Osteocyte (in vitro differentiated cells): ENCODE data around the gene FAM228B. TPM values are rescaled to one million over a fixed set of nuclear protein-coding genes. Genes with fewer than 3 reads are reported as not detected.

Experiments used
- DNase-seq: peaks from one replicate; pipeline ENCODE4 v3.0.0; 2021; ENCODE audit warnings: mixed read lengths; ENCODE audit not compliant: unreplicated experiment; ENCODE audit errors: extremely low spot score
- H3K27ac Mint-ChIP-seq: one replicate; pipeline ENCODE4 v1.8.0; 2021; ENCODE audit warnings: mild to moderate bottlenecking, mixed read lengths; ENCODE audit not compliant: unreplicated experiment
- H3K27me3 Mint-ChIP-seq: one replicate; pipeline ENCODE4 v1.8.0; 2021; ENCODE audit warnings: mixed read lengths; ENCODE audit not compliant: unreplicated experiment
- H3K36me3 Mint-ChIP-seq: one replicate; pipeline ENCODE4 v1.8.0; 2021; ENCODE audit warnings: mixed read lengths; ENCODE audit not compliant: unreplicated experiment
- H3K4me1 Mint-ChIP-seq: one replicate; pipeline ENCODE4 v1.8.0; 2021; ENCODE audit warnings: mixed read lengths; ENCODE audit not compliant: unreplicated experiment
- H3K4me3 Mint-ChIP-seq: one replicate; pipeline ENCODE4 v1.8.0; 2021; ENCODE audit warnings: mild to moderate bottlenecking, moderate library complexity, mixed read lengths; ENCODE audit not compliant: unreplicated experiment
- H3K9me3 Mint-ChIP-seq: one replicate; pipeline ENCODE4 v1.8.0; 2021; ENCODE audit warnings: mixed read lengths; ENCODE audit not compliant: unreplicated experiment
- CTCF ChIP-seq: fragments of 200-600 bp; sonication (generic); IDR thresholded peaks from 2 replicates; pipeline ENCODE4 v1.5.0; 2021; ENCODE audit warnings: antibody characterized with exemption, mild to moderate bottlenecking, moderate library complexity
- total RNA-seq: library from RNA; stranded (reverse); gene quantifications from 2 replicates; pipeline ENCODE4 v1.2.1, GENCODE V29; 2021

FAM228B gene
- total RNA-seq, 1 donor from 2014 or later, result 19.5 TPM

GRCh38 chr2:24206714-24207113, 83.4 kb downstream of the FAM228B start:
- H3K36me3 Mint-ChIP-seq, result peaks cover 57% of the 10 kb centered on the region
- no peak overlapping the region for H3K4me3 Mint-ChIP-seq
- peak; percentile 53 for DNase-seq
- no peaks in the 10 kb centered on the region for H3K27me3 Mint-ChIP-seq
- TF ChIP-seq CTCF, result no peak
- H3K4me1 Mint-ChIP-seq, result peaks cover 9% of the 10 kb centered on the region
- H3K27ac Mint-ChIP-seq, result no peak overlapping the region
- H3K9me3 Mint-ChIP-seq, result no peaks in the 10 kb centered on the region

- Mint-ChIP-seq H3K4me3 (no peak overlapping the region), H3K36me3 (peaks cover 58% of the 10 kb centered on the region), H3K27me3 (no peaks in the 10 kb centered on the region), H3K27ac (no peak overlapping the region), H3K4me1 (peaks cover 9% of the 10 kb centered on the region), H3K9me3 (no peaks in the 10 kb centered on the region)
- DNase-seq, result peak; percentile 80
- no peak for TF ChIP-seq CTCF
Measured at GRCh38 chr2:24207359-24207758, 84.1 kb downstream of the FAM228B start.

GRCh38 chr2:24208490-24208889, 85.2 kb downstream of the FAM228B start:
- H3K4me3 Mint-ChIP-seq, result no peak overlapping the region
- peaks cover 54% of the 10 kb centered on the region for H3K36me3 Mint-ChIP-seq
- H3K4me1 Mint-ChIP-seq, result peaks cover 9% of the 10 kb centered on the region
- no peak for TF ChIP-seq CTCF
- no peaks in the 10 kb centered on the region for H3K9me3 Mint-ChIP-seq
- H3K27me3 Mint-ChIP-seq, result no peaks in the 10 kb centered on the region
- peak overlapping the region; percentile 9 for H3K27ac Mint-ChIP-seq
- DNase-seq, result no peak

GRCh38 chr2:24209389-24210105, 86.3 kb downstream of the FAM228B start:
- H3K4me3 Mint-ChIP-seq, result no peak overlapping the region
- TF ChIP-seq CTCF, result no peak
- peaks cover 44% of the 10 kb centered on the region for H3K36me3 Mint-ChIP-seq
- H3K27ac Mint-ChIP-seq, result peak overlapping the region; percentile 70
- no peaks in the 10 kb centered on the region for H3K9me3 Mint-ChIP-seq
- H3K4me1 Mint-ChIP-seq, result peaks cover 9% of the 10 kb centered on the region
- no peaks in the 10 kb centered on the region for H3K27me3 Mint-ChIP-seq
- no peak for DNase-seq

- peak overlapping the region; percentile 70 for H3K27ac Mint-ChIP-seq
- peaks cover 9% of the 10 kb centered on the region for H3K4me1 Mint-ChIP-seq
- TF ChIP-seq CTCF, result no peak
- no peaks in the 10 kb centered on the region for H3K9me3 Mint-ChIP-seq
- H3K4me3 Mint-ChIP-seq, result no peak overlapping the region
- DNase-seq, result no peak
- H3K27me3 Mint-ChIP-seq, result no peaks in the 10 kb centered on the region
- H3K36me3 Mint-ChIP-seq, result peaks cover 43% of the 10 kb centered on the region
Measured at GRCh38 chr2:24210106-24210455, 86.8 kb downstream of the FAM228B start.
